GM23248 (cell line): Measurements from ENCODE around the gene CXCR2.
"Not testable (repeated sequence)": the region's sequence is repeated elsewhere in the genome, so short reads cannot be mapped to it uniquely, and the experiment has no call there.

ENCODE experiments used
- EZH2 ChIP-seq: fragments of 200-600 bp; sonication (generic); IDR thresholded peaks from 2 replicates; pipeline ENCODE4 v1.6.1; 2018; ENCODE audit warnings: antibody characterized with exemption, mild to moderate bottlenecking; ENCODE audit not compliant: insufficient read depth, poor library complexity, severe bottlenecking
- EZH2phosphoT487 ChIP-seq: fragments of 200-600 bp; sonication (generic); IDR thresholded peaks from 2 replicates; pipeline ENCODE4 v1.6.1; 2018; ENCODE audit warnings: antibody characterized with exemption, moderate library complexity, mild to moderate bottlenecking, low read depth; ENCODE audit not compliant: insufficient read depth

DNA sequence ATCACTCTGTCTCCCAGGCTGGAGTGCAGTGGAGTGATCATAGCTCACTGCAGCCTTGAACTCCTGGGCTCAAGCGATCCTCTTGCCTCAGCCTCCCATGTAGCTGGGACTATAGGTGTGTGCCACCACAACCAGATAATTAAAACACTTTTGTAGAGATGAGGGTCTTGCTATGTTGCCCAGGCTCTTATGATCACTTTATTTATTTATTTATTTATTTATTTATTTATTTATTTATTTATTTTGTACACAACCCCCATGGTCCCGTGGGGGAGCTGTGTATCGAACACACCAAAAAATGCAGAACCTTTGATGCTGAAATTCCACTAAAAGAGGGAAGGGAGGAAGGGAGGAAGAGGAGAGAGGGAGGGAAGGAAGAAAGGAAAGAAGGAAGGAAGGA, 45.9 kb downstream of the CXCR2 start:
- not testable (repeated sequence) for TF ChIP-seq EZH2phosphoT487, EZH2
